ENCODE results near the gene TMEM72. TPM values are rescaled to one million over a fixed set of nuclear protein-coding genes. Genes with fewer than 3 reads are reported as not detected.
A peak's percentile ranks its signal among the peaks of the same experiment; 100 is the strongest.

TMEM72 gene
- total RNA-seq, 3 donors from 2014 or later, result 14.9 to 40.6 (median 17.4) TPM

DNA sequence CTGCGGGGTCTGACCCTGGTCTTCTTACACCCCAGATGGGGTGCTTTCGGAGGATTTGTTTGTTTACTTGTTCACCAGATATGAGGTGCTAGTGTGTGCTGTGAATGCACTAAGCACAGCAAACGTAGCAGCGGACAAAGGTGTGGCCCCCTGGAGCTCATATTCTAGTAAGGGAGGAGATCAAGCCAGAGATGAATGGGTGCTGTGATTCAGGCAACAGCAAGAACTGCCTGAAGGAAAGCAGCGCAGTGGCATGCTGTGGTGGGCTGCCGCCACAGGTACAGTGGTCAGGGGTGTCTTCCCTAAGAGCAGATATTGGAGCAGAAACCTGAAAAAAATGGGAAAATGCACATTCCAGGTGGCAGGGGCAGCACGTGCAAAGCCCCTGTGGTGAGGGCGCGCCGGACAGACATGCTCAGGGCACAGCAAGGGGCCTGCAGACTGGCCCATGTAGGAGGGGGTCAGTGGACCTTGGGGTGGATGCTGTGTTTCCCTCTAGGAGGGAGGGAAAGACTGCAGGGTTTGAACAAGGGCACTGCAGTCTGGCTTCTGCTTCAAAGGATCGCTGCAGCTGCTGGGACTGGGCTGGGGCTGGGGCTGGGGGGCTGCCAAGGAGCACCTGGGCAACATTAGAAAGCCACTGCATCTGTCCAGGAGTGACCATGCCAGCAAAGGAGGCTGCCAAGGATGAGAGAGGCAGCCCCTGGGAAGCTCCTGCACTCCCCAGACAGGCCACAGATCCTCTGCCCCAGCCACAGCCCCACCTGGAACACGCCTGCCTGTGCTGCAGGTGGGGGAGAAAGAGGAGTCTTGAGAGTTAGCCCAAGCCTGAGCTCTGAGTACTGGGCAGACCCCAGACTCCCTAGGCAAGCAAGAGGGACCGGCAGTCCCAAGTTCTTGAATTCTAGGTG is 68.4 kb downstream of the TMEM72 start:
- ATAC-seq (no peak), DNase-seq (no peak)
- TF ChIP-seq, protein P1, sequence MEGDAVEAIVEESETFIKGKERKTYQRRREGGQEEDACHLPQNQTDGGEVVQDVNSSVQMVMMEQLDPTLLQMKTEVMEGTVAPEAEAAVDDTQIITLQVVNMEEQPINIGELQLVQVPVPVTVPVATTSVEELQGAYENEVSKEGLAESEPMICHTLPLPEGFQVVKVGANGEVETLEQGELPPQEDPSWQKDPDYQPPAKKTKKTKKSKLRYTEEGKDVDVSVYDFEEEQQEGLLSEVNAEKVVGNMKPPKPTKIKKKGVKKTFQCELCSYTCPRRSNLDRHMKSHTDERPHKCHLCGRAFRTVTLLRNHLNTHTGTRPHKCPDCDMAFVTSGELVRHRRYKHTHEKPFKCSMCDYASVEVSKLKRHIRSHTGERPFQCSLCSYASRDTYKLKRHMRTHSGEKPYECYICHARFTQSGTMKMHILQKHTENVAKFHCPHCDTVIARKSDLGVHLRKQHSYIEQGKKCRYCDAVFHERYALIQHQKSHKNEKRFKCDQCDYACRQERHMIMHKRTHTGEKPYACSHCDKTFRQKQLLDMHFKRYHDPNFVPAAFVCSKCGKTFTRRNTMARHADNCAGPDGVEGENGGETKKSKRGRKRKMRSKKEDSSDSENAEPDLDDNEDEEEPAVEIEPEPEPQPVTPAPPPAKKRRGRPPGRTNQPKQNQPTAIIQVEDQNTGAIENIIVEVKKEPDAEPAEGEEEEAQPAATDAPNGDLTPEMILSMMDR (IDR thresholded peaks at IDR 0.05), result no peak
- intact Hi-C loops (cut with DNase I, micrococcal nuclease), result loop anchor here in 1 of 2 donors (2.0 kb wide), 1 partner anchor 69 kb away; the partner anchor contains the start of gene TMEM72
- H3K9me3 ChIP-seq, result no peaks in the 10 kb centered on the region
- H3K4me1 ChIP-seq (ENCODE audit: low read depth), result peaks cover 33% of the 10 kb centered on the region
- no peaks in the 10 kb centered on the region for H3K36me3 ChIP-seq (ENCODE audit: low read depth)
- H3K4me3 ChIP-seq, result no peak overlapping the region

DNA sequence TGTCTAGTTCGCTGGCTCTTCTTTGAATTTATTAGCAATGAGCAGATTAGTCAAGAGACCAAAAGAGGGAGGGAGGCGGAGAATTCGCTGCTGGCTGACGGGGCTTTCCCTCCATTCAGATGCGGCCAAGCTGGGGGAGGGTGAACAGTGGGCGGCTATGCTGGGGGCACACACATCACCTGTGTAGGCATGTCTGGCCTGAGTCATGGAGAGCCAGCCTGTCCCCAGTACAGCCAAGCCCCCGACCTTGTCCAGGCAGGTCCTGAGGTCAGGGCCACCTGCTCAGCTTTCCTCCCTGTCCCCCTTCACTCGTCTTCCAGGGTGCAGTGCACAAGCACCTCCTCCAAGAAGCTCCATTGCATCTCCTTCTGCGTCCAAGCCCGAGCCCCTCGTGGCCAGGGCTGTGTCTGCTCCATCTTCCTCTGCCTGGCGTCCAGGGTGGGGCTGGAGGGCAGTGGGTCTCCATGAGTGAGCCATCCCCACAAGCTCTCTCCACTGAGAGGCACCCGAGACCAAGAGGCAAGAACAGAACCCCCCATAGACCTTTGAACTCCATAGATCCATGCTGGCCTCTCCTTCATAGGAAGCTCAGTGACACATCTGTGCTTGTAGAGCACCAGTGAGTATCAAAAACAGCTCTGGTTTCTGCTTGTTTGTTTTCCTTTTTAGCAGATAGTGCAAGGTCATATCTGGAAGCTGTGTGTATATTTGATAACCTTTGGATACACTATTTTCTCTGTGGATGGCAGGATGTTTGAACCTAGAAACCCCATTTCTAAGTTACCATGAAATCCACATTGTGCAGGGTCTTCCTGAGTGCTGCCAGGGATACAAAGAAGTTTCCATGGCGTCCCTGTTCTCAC is 69.4 kb downstream of the TMEM72 start:
- intact Hi-C loops (cut with DNase I, micrococcal nuclease), result no loop called here
- DNase-seq (no peak), ATAC-seq (no peak)
- Histone ChIP-seq H3K9me3 (no peaks in the 10 kb centered on the region), H3K4me1 (ENCODE audit: low read depth) (peaks cover 30% of the 10 kb centered on the region), H3K4me3 (no peak overlapping the region), H3K36me3 (ENCODE audit: low read depth) (no peaks in the 10 kb centered on the region)
- TF ChIP-seq, protein P1 (IDR thresholded peaks at IDR 0.05), result no peak

DNA sequence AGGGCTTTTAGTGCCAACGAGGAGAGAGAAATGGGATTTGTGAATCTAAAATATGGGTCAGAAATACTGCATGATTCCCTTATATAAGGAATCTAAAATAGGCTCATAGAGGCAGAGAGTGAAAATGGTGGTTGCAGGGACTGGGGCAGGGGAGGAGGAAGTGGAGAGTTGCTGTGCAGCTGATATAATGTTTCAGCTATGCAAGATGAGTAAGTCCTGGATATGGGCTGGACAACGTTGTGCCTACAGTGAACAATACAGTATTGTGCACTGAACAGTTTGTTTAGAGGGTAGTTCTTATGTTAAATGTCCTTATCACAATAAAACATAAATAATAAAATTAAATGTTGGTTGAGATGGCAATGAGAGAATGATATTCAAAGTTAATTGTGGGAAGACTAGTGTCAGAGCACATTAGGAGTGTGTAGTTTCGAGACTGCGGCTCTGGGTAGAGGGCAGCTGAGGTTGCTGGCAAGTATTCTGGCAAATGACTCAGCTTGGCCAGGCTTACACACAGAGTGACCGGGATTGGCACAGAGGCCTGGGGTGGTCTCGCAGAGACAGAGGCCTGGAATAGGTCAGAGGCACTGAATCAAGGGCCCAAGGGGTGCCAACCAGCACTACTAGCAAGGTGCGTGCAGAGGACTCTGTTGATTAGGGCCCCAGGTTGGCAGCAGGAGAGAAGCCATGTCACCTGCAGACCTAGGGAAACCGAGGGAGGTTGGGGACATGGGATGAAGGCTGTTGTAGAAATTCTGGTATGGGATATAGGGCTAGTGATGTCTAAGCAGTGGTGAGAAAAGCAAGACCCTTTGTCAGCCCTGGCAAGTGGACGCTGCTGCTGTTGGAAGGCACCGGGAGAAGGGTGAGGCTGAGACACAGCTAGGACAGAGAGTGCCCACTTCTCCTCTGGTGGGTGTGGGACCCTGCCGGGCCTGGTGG is 70.3 kb downstream of the TMEM72 start:
- no peak overlapping the region for H3K4me3 ChIP-seq
- intact Hi-C loops (cut with DNase I, micrococcal nuclease), result no loop called here
- ATAC-seq, result peak; percentile 77

DNA sequence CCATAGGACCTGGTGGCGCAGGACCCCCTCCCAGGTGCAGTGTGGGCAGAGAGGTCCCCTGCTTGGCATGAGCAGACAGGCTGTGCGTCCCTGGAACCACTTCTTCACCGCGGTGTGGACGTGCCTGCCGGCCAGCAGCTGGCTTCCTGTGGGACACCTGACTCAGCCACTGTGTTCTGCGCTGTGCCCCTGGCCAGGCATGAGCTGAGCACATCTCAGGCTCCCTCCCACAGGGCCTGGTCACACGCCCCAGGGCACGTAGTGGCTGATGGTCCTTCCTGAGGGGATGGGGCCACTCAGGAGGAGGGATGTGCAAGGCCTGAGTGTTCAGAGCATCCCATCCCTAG is 71.0 kb downstream of the TMEM72 start:
- H3K4me3 ChIP-seq, result no peak overlapping the region
- ATAC-seq (no peak), DNase-seq (peak in 1 of 3 donors; percentile 60)
- no peaks in the 10 kb centered on the region for H3K36me3 ChIP-seq (ENCODE audit: low read depth)
- TF ChIP-seq, protein P1 (IDR thresholded peaks at IDR 0.05), result no peak
- H3K9me3 ChIP-seq, result no peaks in the 10 kb centered on the region
- peaks cover 31% of the 10 kb centered on the region for H3K4me1 ChIP-seq (ENCODE audit: low read depth)
- intact Hi-C loops (cut with DNase I, micrococcal nuclease), result no loop called here

More for the DNA sequence above, 70.3 kb downstream of the TMEM72 start:
- TF ChIP-seq, protein P1 (IDR thresholded peaks at IDR 0.05), result no peak
- DNase-seq, result peak in 1 of 3 donors; percentile 55
- Histone ChIP-seq H3K9me3 (no peaks in the 10 kb centered on the region), H3K36me3 (ENCODE audit: low read depth) (no peaks in the 10 kb centered on the region), H3K4me1 (ENCODE audit: low read depth) (peaks cover 31% of the 10 kb centered on the region)

DNA sequence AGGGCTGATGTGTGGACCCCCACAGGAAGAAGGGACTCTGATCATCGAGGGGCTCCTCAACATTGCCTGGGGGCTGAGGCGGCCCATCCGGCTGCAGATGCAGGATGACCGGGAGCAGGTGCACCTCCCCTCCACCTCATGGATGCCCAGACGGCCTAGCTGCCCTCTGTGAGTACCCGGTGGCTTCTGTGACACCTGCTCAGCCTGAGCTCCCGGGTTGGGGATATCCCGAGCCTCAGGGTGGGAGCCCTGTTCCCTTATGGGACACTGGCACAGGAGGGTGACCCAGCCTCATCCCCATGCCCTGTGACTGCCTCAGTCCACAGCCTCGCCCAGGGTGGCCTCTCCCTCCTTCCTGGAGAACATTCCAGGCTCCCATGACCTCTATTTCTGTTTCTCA is 71.4 kb downstream of the TMEM72 start:
- peaks cover 31% of the 10 kb centered on the region for H3K4me1 ChIP-seq (ENCODE audit: low read depth)
- DNase-seq (peak in 1 of 3 donors; percentile 46), ATAC-seq (no peak)
- no peak overlapping the region for H3K4me3 ChIP-seq
- TF ChIP-seq, protein P1 (IDR thresholded peaks at IDR 0.05), result no peak
- intact Hi-C loops (cut with DNase I, micrococcal nuclease), result no loop called here
- no peaks in the 10 kb centered on the region for H3K9me3 ChIP-seq
- no peaks in the 10 kb centered on the region for H3K36me3 ChIP-seq (ENCODE audit: low read depth)
